ENCODE measurements around the gene VAMP1. TPM values are rescaled to one million over a fixed set of nuclear protein-coding genes. Genes with fewer than 3 reads are reported as not detected.
A peak's percentile ranks its signal among the peaks of the same experiment; 100 is the strongest.
"Not testable (repeated sequence)": the region's sequence is repeated elsewhere in the genome, so short reads cannot be mapped to it uniquely, and the experiment has no call there.

Gene VAMP1
- total and polyA plus RNA-seq, 4 donors: 4.7 to 14.1 (median 6.3) TPM

- Histone ChIP-seq H3K27me3 (ENCODE audit: control insufficient read depth in 3 of 3, insufficient read depth in 3 of 3, low read length in 2 of 3) (no peaks in the 10 kb centered on the region), H3K9ac (ENCODE audit: insufficient read depth in 1 of 2, low read length in 2 of 2) (no peak overlapping the region), H3K4me1 (ENCODE audit: control insufficient read depth in 5 of 5, insufficient read depth in 5 of 5, low read length in 5 of 5) (no peaks in the 10 kb centered on the region), H3K9me3 (ENCODE audit: control insufficient read depth in 4 of 4, insufficient read depth in 3 of 4, low read length in 3 of 4) (no peaks in the 10 kb centered on the region), H3K27ac (ENCODE audit: low read depth in 1 of 2, low read length in 1 of 2) (no peak overlapping the region), H3K4me3 (no peak overlapping the region), H3K36me3 (ENCODE audit: control insufficient read depth in 4 of 4, insufficient read depth in 4 of 4, low read length in 4 of 4) (no peaks in the 10 kb centered on the region)
- WGBS, 2 donors: 50 to 76% methylated on average over 3 of the region's 3 CpGs
- DNase-seq (peak in 1 of 3 donors; percentile 26), ATAC-seq (ENCODE audit: insufficient read depth, low FRiP score) (no peak)
- TF ChIP-seq CTCF (IDR thresholded peaks at IDR 0.05; ENCODE audit: control extremely low read depth, extremely low read depth): no peak
These were observed 6.0 kb upstream of the VAMP1 start for GRCh38 chr12:6476489-6476888.

- WGBS, 2 donors: 92 to 95% methylated on average over 34 to 45 of the region's 48 CpGs
- H3K4me1 ChIP-seq (ENCODE audit: control insufficient read depth in 5 of 5, insufficient read depth in 5 of 5, low read length in 5 of 5); H3K27me3 ChIP-seq (ENCODE audit: control insufficient read depth in 3 of 3, insufficient read depth in 3 of 3, low read length in 2 of 3); DNase-seq; H3K9ac ChIP-seq (ENCODE audit: insufficient read depth in 1 of 2, low read length in 2 of 2); H3K4me3 ChIP-seq; ATAC-seq (ENCODE audit: insufficient read depth, low FRiP score); H3K9me3 ChIP-seq (ENCODE audit: control insufficient read depth in 4 of 4, insufficient read depth in 3 of 4, low read length in 3 of 4); H3K27ac ChIP-seq (ENCODE audit: low read depth in 1 of 2, low read length in 1 of 2); H3K36me3 ChIP-seq (ENCODE audit: control insufficient read depth in 4 of 4, insufficient read depth in 4 of 4, low read length in 4 of 4): not testable (repeated sequence)
These were observed 4.9 kb upstream of the VAMP1 start for GRCh38 chr12:6475233-6475975.

- no peak for TF ChIP-seq CTCF (IDR thresholded peaks at IDR 0.05; ENCODE audit: control extremely low read depth, extremely low read depth)
- peaks cover 4 to 12% (median 5%) of the 10 kb centered on the region in 5 donors for H3K4me1 ChIP-seq (ENCODE audit: control insufficient read depth in 5 of 5, insufficient read depth in 5 of 5, low read length in 5 of 5)
- ATAC-seq (ENCODE audit: insufficient read depth, low FRiP score): no peak
These were observed 2.0 kb upstream of the VAMP1 start for GRCh38 chr12:6472491-6472890.

GRCh38 chr12:6471989-6472360 lies 1.5 kb upstream of the VAMP1 start:
- H3K36me3 ChIP-seq (ENCODE audit: control insufficient read depth in 4 of 4, insufficient read depth in 4 of 4, low read length in 4 of 4): no peaks in the 10 kb centered on the region
- no peak overlapping the region for H3K9ac ChIP-seq (ENCODE audit: insufficient read depth in 1 of 2, low read length in 2 of 2)
- H3K27me3 ChIP-seq (ENCODE audit: control insufficient read depth in 3 of 3, insufficient read depth in 3 of 3, low read length in 2 of 3): no peaks in the 10 kb centered on the region
- no peaks in the 10 kb centered on the region for H3K9me3 ChIP-seq (ENCODE audit: control insufficient read depth in 4 of 4, insufficient read depth in 3 of 4, low read length in 3 of 4)
- H3K27ac ChIP-seq (ENCODE audit: low read depth in 1 of 2, low read length in 1 of 2): no peak overlapping the region
- DNase-seq (no peak), ATAC-seq (ENCODE audit: insufficient read depth, low FRiP score) (no peak)
- WGBS, 2 donors: 41 to 78% methylated on average over 1 of the region's 1 CpG
- no peak for TF ChIP-seq CTCF (IDR thresholded peaks at IDR 0.05; ENCODE audit: control extremely low read depth, extremely low read depth)
- H3K4me1 ChIP-seq (ENCODE audit: control insufficient read depth in 5 of 5, insufficient read depth in 5 of 5, low read length in 5 of 5): peaks cover 4 to 12% (median 5%) of the 10 kb centered on the region in 5 donors
- no peak overlapping the region for H3K4me3 ChIP-seq

More at GRCh38 chr12:6472491-6472890, 2.0 kb upstream of the VAMP1 start:
- Histone ChIP-seq H3K27ac (ENCODE audit: low read depth in 1 of 2, low read length in 1 of 2) (no peak overlapping the region), H3K27me3 (ENCODE audit: control insufficient read depth in 3 of 3, insufficient read depth in 3 of 3, low read length in 2 of 3) (no peaks in the 10 kb centered on the region), H3K9ac (ENCODE audit: insufficient read depth in 1 of 2, low read length in 2 of 2) (no peak overlapping the region), H3K9me3 (ENCODE audit: control insufficient read depth in 4 of 4, insufficient read depth in 3 of 4, low read length in 3 of 4) (no peaks in the 10 kb centered on the region), H3K4me3 (no peak overlapping the region), H3K36me3 (ENCODE audit: control insufficient read depth in 4 of 4, insufficient read depth in 4 of 4, low read length in 4 of 4) (no peaks in the 10 kb centered on the region)
- no peak for DNase-seq
- 85 to 90% methylated on average over 11 of the region's 11 CpGs for WGBS, 2 donors
